Testis (tissue), 2 donors: ENCODE results near the gene TLE4.
A peak's percentile ranks its signal among the peaks of the same experiment; 100 is the strongest.

Source experiments
- POLR2A ChIP-seq: fragments of 450-650 bp; IDR thresholded peaks from one replicate; pipeline ENCODE4 v1.6.1; 2017; ENCODE audit warnings: antibody characterized with exemption, mild to moderate bottlenecking, moderate library complexity
- TF ChIP-seq, protein P1 (sequence below), 3 experiments: fragments of 450-650 bp in 2 of 3; fragments of 200-600 bp in 1 of 3; sonication (generic) in 1 of 3; IDR thresholded peaks; one replicate each; pipeline ENCODE4 v1.5.1; 2016 to 2019; ENCODE audit warnings: antibody characterized with exemption in 3 of 3, mild to moderate bottlenecking in 2 of 3, moderate library complexity in 1 of 3

DNA sequence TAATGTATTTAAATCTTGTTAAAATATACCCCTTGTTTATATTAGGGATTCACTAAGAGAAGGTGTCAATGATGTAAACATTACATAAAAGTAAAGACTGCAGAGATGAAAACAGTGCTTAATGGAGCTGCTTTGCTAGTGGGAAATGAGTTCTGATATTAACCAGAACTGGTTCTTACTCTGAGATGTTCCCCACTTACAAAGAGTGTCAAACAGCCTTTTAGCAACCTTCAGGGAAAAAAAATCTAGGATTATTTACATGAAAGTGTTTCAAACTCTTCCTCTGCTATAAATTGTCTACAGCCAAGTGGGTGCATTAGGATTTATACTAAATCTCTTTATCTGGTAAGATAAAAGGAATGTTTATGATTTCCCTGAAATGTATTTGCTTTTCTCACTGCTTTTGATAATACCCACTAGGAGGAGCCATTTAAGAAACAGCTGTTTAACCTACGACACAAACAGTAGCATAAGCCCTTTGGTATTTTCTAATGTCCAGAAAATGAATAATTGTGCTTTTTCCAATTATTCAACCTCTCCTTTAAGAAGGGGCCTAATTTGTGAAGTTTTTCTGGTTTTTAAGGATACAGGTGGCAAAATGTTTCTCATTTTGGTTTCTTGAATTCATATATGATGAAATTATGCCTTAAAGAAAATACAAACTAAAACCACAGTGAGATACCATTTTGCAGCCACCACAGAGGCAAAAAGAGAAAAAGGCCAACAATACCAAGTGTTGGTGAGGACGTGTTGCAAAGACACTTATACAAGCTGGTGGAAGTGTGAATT is 186.3 kb downstream of the TLE4 start:
- TF ChIP-seq, protein P1, sequence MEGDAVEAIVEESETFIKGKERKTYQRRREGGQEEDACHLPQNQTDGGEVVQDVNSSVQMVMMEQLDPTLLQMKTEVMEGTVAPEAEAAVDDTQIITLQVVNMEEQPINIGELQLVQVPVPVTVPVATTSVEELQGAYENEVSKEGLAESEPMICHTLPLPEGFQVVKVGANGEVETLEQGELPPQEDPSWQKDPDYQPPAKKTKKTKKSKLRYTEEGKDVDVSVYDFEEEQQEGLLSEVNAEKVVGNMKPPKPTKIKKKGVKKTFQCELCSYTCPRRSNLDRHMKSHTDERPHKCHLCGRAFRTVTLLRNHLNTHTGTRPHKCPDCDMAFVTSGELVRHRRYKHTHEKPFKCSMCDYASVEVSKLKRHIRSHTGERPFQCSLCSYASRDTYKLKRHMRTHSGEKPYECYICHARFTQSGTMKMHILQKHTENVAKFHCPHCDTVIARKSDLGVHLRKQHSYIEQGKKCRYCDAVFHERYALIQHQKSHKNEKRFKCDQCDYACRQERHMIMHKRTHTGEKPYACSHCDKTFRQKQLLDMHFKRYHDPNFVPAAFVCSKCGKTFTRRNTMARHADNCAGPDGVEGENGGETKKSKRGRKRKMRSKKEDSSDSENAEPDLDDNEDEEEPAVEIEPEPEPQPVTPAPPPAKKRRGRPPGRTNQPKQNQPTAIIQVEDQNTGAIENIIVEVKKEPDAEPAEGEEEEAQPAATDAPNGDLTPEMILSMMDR (IDR thresholded peaks at IDR 0.05) = peak in 2 of 3 experiments; percentile 8 to 38
- no peak for TF ChIP-seq POLR2A
